SK-N-SH (cell line): ENCODE measurements around the gene ZNF593OS. TPM values are rescaled to one million over a fixed set of nuclear protein-coding genes. Genes with fewer than 3 reads are reported as not detected.

ENCODE experiments used
- CTCF ChIA-PET: fragments of 300-600, 350-600 bp; formaldehyde crosslinking; extraction: SDS; loops from one replicate; lab custom pipeline; 2021; lab: Yijun Ruan, JAX
- POLR2A ChIA-PET: fragments of 350-600 bp; sonication (Branson Sonifier 250); formaldehyde crosslinking; extraction: SDS; loops from one replicate; lab custom pipeline; 2020; ENCODE audit warnings: antibody characterized with exemption, inconsistent platforms; lab: Yijun Ruan, JAX
- DNase-seq: peaks from one replicate; pipeline ENCODE4 v3.0.0; 2012
- H2AFZ ChIP-seq: fragments of 200-600 bp; sonication (generic); 2 replicates; pipeline ENCODE4 v1.8.1; 2016; ENCODE audit warnings: antibody characterized with exemption, mild to moderate bottlenecking, low read depth
- H3F3A ChIP-seq: fragments of 200-600 bp; sonication (generic); replicated peaks from 2 replicates; pipeline ENCODE3; 2016; ENCODE audit warnings: antibody characterized with exemption, mild to moderate bottlenecking; ENCODE audit not compliant: insufficient read depth
- H3K27ac ChIP-seq, 2 experiments: fragments of 200-500 bp in 1 of 2; fragments of 200-600 bp in 1 of 2; sonication (Bioruptor generic) in 1 of 2; sonication (generic), shearing (Covaris generic) in 1 of 2; 2 replicates each; pipeline versions ENCODE4 v1.5.1 to v1.6.1; 2014 to 2016; ENCODE audit warnings: low read depth in 2 of 2, inconsistent platforms in 1 of 2, low read length in 1 of 2, mild to moderate bottlenecking in 1 of 2, mixed read lengths in 1 of 2
- H3K27me3 ChIP-seq: fragments of 200-600 bp; sonication (generic), shearing (Covaris generic); 2 replicates; pipeline ENCODE4 v1.6.1; 2016; ENCODE audit warnings: mixed run types; ENCODE audit not compliant: insufficient read depth
- H3K36me3 ChIP-seq, 2 experiments: fragments of 200-500 bp in 1 of 2; fragments of 200-600 bp in 1 of 2; sonication (Bioruptor generic) in 1 of 2; sonication (generic) in 1 of 2; replicated peaks in 1 of 2; 2 replicates each; pipeline versions ENCODE3 to v1.5.1; 2014 to 2016; ENCODE audit warnings: low read length in 1 of 2, mild to moderate bottlenecking in 1 of 2; ENCODE audit not compliant: insufficient read depth in 2 of 2, control insufficient read depth in 1 of 2
- H3K4me1 ChIP-seq, 2 experiments: fragments of 200-500 bp in 1 of 2; fragments of 200-600 bp in 1 of 2; sonication (Bioruptor generic) in 1 of 2; sonication (generic), shearing (Covaris generic) in 1 of 2; 2 replicates each; pipeline versions ENCODE4 v1.5.1 to v1.6.1; 2014 to 2016; ENCODE audit warnings: low read depth in 1 of 2, low read length in 1 of 2, mixed run types in 1 of 2; ENCODE audit not compliant: insufficient read depth in 2 of 2, control insufficient read depth in 1 of 2
- H3K4me2 ChIP-seq: fragments of 200-600 bp; sonication (generic), shearing (Covaris generic); 2 replicates; pipeline ENCODE4 v1.6.1; 2017; ENCODE audit warnings: mixed run types
- H3K4me3 ChIP-seq, 2 experiments: fragments of 200-500 bp in 1 of 2; fragments of 200-600 bp in 1 of 2; sonication (Bioruptor generic) in 1 of 2; sonication (generic), shearing (Covaris generic) in 1 of 2; 2 replicates each; pipeline versions ENCODE4 v1.5.1 to v1.8.1; 2014 to 2016; ENCODE audit warnings: low read depth in 2 of 2, inconsistent platforms in 1 of 2, low read length in 1 of 2, mild to moderate bottlenecking in 1 of 2, mixed read lengths in 1 of 2, moderate library complexity in 1 of 2
- H3K79me2 ChIP-seq: fragments of 200-600 bp; sonication (generic); 2 replicates; pipeline ENCODE4 v1.8.1; 2017; ENCODE audit warnings: mild to moderate bottlenecking; ENCODE audit not compliant: insufficient read depth
- H3K9ac ChIP-seq: fragments of 200-600 bp; sonication (generic); 2 replicates; pipeline ENCODE4 v1.6.1; 2017; ENCODE audit warnings: mixed run types
- H3K9me2 ChIP-seq: fragments of 200-600 bp; sonication (generic); 2 replicates; pipeline ENCODE4 v1.6.1; 2017; ENCODE audit warnings: mixed run types
- H3K9me3 ChIP-seq: fragments of 200-600 bp; sonication (generic); 2 replicates; pipeline ENCODE4 v1.6.1; 2017; ENCODE audit warnings: mixed run types, mild to moderate bottlenecking, moderate library complexity
- H4K20me1 ChIP-seq: fragments of 200-600 bp; sonication (generic); 2 replicates; pipeline ENCODE4 v1.6.1; 2017; ENCODE audit warnings: mild to moderate bottlenecking, mixed run types; ENCODE audit not compliant: insufficient read depth
- EP300 ChIP-seq, 2 experiments: IDR thresholded peaks; 2 replicates each; pipeline versions ENCODE4 v1.4.0 to v1.6.1; 2012; ENCODE audit warnings: borderline replicate concordance in 1 of 2, low read depth in 1 of 2, low read length in 1 of 2
- FOXJ3 ChIP-seq: sonication (generic); formaldehyde crosslinking; IDR thresholded peaks from 2 replicates; pipeline ENCODE4 v1.5.1; 2020; ENCODE audit warnings: mild to moderate bottlenecking, missing genetic modification reagents
- FOXM1 ChIP-seq: IDR thresholded peaks from 2 replicates; pipeline ENCODE4 v1.4.0; 2012; ENCODE audit warnings: low read depth, mild to moderate bottlenecking
- GABPA ChIP-seq: IDR thresholded peaks from 2 replicates; pipeline ENCODE4 v1.4.0; 2012; ENCODE audit warnings: low read depth, mild to moderate bottlenecking
- GATA2 ChIP-seq: sonication (generic); formaldehyde crosslinking; IDR thresholded peaks from 2 replicates; pipeline ENCODE4 v1.5.0; 2020; ENCODE audit warnings: mild to moderate bottlenecking, missing genetic modification reagents
- IRF3 ChIP-seq: fragments of 150-350 bp; IDR thresholded peaks from 2 replicates; pipeline ENCODE4 v1.6.1; 2016; ENCODE audit warnings: mild to moderate bottlenecking, low read depth, low read length
- JUND ChIP-seq: IDR thresholded peaks from 2 replicates; pipeline ENCODE4 v1.4.0; 2012
- MAX ChIP-seq: IDR thresholded peaks from 2 replicates; pipeline ENCODE4 v1.4.0; 2012; ENCODE audit warnings: low read depth
- MXI1 ChIP-seq: IDR thresholded peaks from 2 replicates; pipeline ENCODE4 v1.6.1; 2012; ENCODE audit warnings: mild to moderate bottlenecking, low read depth, low read length, improper control_type of control experiment
- NFIC ChIP-seq: IDR thresholded peaks from 2 replicates; pipeline ENCODE4 v1.4.0; 2012; ENCODE audit warnings: borderline replicate concordance
- NRF1 ChIP-seq: IDR thresholded peaks from 2 replicates; pipeline ENCODE4 v1.6.1; 2012; ENCODE audit warnings: low read depth, mild to moderate bottlenecking, low read length
- RCOR1 ChIP-seq: fragments of 150-350 bp; IDR thresholded peaks from 2 replicates; pipeline ENCODE4 v1.6.1; 2017; ENCODE audit warnings: antibody characterized with exemption, low read length
- RXRA ChIP-seq: IDR thresholded peaks from 2 replicates; pipeline ENCODE4 v1.4.0; 2012; ENCODE audit warnings: low read depth, mild to moderate bottlenecking, borderline replicate concordance
- SIN3A ChIP-seq: IDR thresholded peaks from 2 replicates; pipeline ENCODE4 v1.6.1; 2012; ENCODE audit warnings: low read depth, mild to moderate bottlenecking, low read length, moderate library complexity, borderline replicate concordance
- SMC3 ChIP-seq: IDR thresholded peaks from 2 replicates; pipeline ENCODE4 v1.6.1; 2012; ENCODE audit warnings: low read depth, low read length, improper control_type of control experiment
- TAF1 ChIP-seq: IDR thresholded peaks from 2 replicates; pipeline ENCODE4 v1.6.1; 2012; ENCODE audit warnings: low read depth, mild to moderate bottlenecking, low read length, moderate library complexity, borderline replicate concordance
- TEAD4 ChIP-seq: IDR thresholded peaks from 2 replicates; pipeline ENCODE4 v1.4.0; 2012; ENCODE audit warnings: mild to moderate bottlenecking, borderline replicate concordance; ENCODE audit not compliant: insufficient read depth
- USF2 ChIP-seq: fragments of 150-350 bp; IDR thresholded peaks from 2 replicates; pipeline ENCODE4 v1.6.1; 2017; ENCODE audit warnings: antibody characterized with exemption, low read length, low read depth, borderline replicate concordance
- WGBS: methylation state at CpG from one replicate; pipeline ENCODE4 v1.1.6; 2017; ENCODE audit warnings: low lambda C conversion rate; 5-methylcytosine and 5-hydroxymethylcytosine counted together
- polyA plus RNA-seq, 3 experiments: library from polyadenylated mRNA; depleted of rRNA; stranded (reverse); fragments of >200 nt; gene quantifications; 2 replicates each; pipeline ENCODE4 v1.2.3, GENCODE V29; 2012

The ZNF593OS gene
- polyA plus RNA-seq, 1 of the 3 experiments (the other 2 are of a cell fraction): not detected

GRCh38 chr1:26160527-26161414 lies 10.9 kb downstream of the ZNF593OS start:
- Histone ChIP-seq H3K79me2 (no peaks in the 10 kb centered on the region), H3F3A (no peaks in the 10 kb centered on the region), H3K27ac (no peak overlapping the region), H3K9me3 (no peaks in the 10 kb centered on the region), H2AFZ (no peak overlapping the region), H3K4me1 (peaks cover 6 to 32% of the 10 kb centered on the region in 2 experiments; a peak in 1 of 4 replicates), H3K4me2 (no peak overlapping the region), H4K20me1 (no peaks in the 10 kb centered on the region), H3K9ac (no peak overlapping the region), H3K4me3 (no peak overlapping the region), H3K27me3 (no peaks in the 10 kb centered on the region), H3K36me3 (no peaks in the 10 kb centered on the region), H3K9me2 (no peaks in the 10 kb centered on the region)
- TF ChIP-seq FOXM1: no peak
- no peak for TF ChIP-seq MXI1
- TF ChIP-seq MAX: no peak
- no peak for TF ChIP-seq NFIC
- no peak for TF ChIP-seq SIN3A
- no peak for TF ChIP-seq TAF1
- no peak for TF ChIP-seq FOXJ3 (CRISPR knock-in tag)
- no peak for TF ChIP-seq GATA2
- TF ChIP-seq NRF1: no peak
- TF ChIP-seq RCOR1: no peak
- no peak for TF ChIP-seq SMC3
- no peak for TF ChIP-seq GABPA
- no peak for TF ChIP-seq EP300 (IDR thresholded peaks at IDR 0.05; ENCODE audit: borderline replicate concordance in 1 of 2, low read depth in 1 of 2, low read length in 1 of 2)
- no peak for TF ChIP-seq JUND
- no peak for TF ChIP-seq RXRA
- no peak for TF ChIP-seq TEAD4
- no peak for TF ChIP-seq USF2
- no peak for TF ChIP-seq IRF3
- ChIA-PET CTCF (interaction anchor here (1.0 to 13.7 kb wide), 8 partner anchors 9 to 161 kb away, joined by 3 to 131 read pairs (median 5); partner anchors contain the start of genes CEP85 and ZNF593), POLR2A (interaction anchor here (0.7 to 1.5 kb wide), 2 partner anchors 49 to 73 kb away, joined by 3 read pairs; partner anchors contain the start of genes CEP85 and PDIK1L)
- 82% methylated on average over 3 of the region's 18 CpGs for WGBS
- no peak for DNase-seq
